ENCODE results near the gene GFRA4.

Gene GFRA4

DNA sequence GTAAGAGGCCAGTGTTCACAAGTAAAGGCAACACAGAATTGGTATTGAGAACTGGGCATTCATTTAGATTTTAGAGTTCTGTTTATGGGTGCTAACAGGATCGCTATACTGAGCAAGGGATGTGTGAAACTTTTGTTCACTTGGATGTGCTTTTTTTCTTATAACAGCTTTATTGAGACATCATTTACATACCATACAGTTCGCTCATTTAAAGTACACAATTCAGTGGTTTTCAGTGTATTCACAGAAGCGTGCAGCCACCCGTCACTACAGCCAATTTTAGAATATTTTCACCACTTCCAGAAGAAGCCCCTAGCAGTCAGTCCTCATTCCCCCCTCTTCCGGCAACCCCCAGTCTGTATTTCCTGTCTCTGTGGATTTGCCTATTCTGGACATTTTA lies 48.7 kb downstream of the GFRA4 start:
- peak; percentile 60 for DNase-seq

DNA sequence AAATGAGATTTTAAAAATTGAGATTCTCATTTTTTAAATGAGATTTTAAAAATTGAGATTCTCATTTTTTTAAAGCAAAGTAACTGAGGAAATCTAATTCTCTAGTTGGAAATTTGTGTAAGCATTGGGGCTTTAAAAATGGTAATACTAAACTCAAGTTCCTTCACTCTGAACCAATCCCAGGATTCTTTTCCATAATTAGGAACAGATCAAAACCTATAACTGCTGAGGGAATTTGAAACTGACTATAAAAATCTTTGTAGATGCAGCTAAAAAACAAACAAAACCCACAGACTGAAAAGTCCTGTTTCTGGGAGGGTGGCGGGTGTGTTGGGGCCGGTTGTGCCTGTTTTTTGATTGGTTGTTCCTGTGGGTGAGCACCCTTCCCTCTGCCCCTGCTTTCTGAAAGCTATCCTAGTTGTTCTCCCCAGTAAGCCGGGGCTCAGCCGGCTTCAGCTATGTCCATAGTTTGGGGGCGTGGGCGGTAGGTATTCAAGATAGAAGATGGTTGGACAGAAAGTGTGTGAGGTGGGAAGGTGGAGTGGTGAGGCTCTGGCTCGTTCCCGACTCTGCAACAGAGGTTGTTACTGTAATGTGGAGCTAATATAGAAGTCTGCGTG lies 49.3 kb downstream of the GFRA4 start:
- peak; percentile 29 for DNase-seq

DNA sequence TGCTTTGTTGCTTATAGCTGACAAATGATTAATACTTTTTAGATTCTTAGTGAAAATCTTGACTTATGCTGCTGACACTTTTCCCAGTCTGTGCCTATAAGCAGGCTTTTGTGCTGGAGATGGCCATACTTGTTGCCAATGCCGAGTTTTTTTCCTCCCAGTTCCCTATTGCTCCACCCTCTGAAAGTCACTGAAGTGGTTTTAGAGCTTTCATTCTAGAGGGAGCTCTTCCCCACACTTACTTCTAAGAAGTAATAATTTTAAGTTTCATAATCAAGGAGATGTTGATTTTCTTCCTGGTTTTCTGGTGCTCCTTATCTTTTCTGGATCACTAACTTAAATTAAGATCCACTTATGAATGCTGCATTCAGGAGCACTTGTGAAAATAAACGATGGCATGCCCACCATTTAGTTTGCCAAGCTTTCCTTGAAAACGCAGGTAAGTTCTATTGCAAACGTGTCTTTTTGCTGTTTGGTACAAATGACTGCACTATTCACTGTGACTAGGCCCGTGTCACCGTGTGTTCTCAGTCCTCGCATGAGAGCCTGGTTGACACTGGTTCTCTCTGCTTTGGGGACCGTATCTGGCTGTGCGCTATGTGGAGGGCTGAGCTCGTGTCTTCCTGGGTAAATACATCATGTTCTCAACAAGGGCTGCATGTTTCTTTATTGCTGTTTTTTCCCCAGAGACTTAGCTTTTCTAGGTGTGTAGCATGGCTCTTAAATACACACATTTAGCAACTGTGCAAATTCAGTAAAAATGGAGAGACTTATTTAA lies 50.2 kb downstream of the GFRA4 start:
- DNase-seq: no peak

DNA sequence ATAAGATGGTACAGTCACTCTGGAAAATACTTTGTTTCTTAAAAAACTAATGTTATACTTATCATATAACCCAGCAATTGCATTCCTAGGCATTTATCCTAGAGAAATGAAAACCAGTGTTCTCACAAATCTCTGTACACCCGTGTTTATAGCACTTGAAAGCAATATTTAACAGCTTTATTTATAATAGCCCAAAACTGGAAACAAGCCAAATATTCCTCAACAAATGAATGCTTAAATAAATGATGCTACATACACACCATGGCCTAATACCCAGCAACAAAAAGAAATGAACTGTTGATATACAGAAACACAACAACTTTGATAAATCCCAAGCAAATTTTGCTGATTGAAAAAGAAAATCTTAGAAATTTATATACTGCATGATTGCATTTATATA lies 51.3 kb downstream of the GFRA4 start:
- no peak for DNase-seq

Data from fibroblast of skin of right biceps (primary cell).